ENCODE data around the gene MRPL22. TPM values are rescaled to one million over a fixed set of nuclear protein-coding genes. Genes with fewer than 3 reads are reported as not detected.

The MRPL22 gene
- total and polyA plus RNA-seq, 2 donors (not counting 3 experiments of a cell fraction or from before 2014, with no cell fraction given), result 66.9 to 112 TPM

GRCh38 chr5:154970759-154971158, 29.9 kb downstream of the MRPL22 start:
- peak; percentile 54 for TF ChIP-seq FOS (IDR thresholded peaks at IDR 0.05; ENCODE audit: borderline replicate concordance, insufficient read depth, low read length)
- TF ChIP-seq GATA2 (IDR thresholded peaks at IDR 0.05; ENCODE audit: insufficient read depth, insufficient read length, low read depth, low read length), result no peak
- peaks cover 11% of the 10 kb centered on the region for H3K79me2 ChIP-seq (ENCODE audit: control insufficient read depth, insufficient read depth, low read length)
- H3K9ac ChIP-seq (replicated peaks; ENCODE audit: extremely low read depth, insufficient read depth, low read length), result no peak overlapping the region
- no peak overlapping the region for H2AFZ ChIP-seq (ENCODE audit: low read depth, low read length)
- no TSS peak for BruUV-seq (replicated peaks)
- dilution Hi-C loops (cut with MboI; ENCODE audit: extremely low pct_ligation_motif_present, low sequenced_read_pairs), result no loop called here
- H3K4me1 ChIP-seq (ENCODE audit: control insufficient read depth, extremely low read depth, insufficient read depth, low read length), result peaks cover 34% of the 10 kb centered on the region
- ChIA-PET POLR2A (no interaction called here), CTCF (interaction anchor here (1.1 to 6.8 kb wide), 9 partner anchors 9 to 176 kb away, joined by 3 to 191 read pairs (median 16); no protein-coding TSS in a partner anchor)
- no peaks in the 10 kb centered on the region for H3K9me1 ChIP-seq (replicated peaks; ENCODE audit: control insufficient read depth, extremely low read depth, insufficient read depth, low read length)
- intact Hi-C loops (cut with micrococcal nuclease), result no loop called here
- no peaks in the 10 kb centered on the region for H3K27me3 ChIP-seq (ENCODE audit: control insufficient read depth in 2 of 2, insufficient read depth in 2 of 2, low read length in 2 of 2)
- peaks cover 4% of the 10 kb centered on the region in 2 experiments for H3K36me3 ChIP-seq (ENCODE audit: control insufficient read depth in 2 of 2, extremely low read depth in 1 of 2, insufficient read depth in 2 of 2, low read length in 2 of 2)
- no peak overlapping the region for H3K4me3 ChIP-seq (replicated peaks in 1 of 3; ENCODE audit: insufficient read depth in 1 of 3, low read depth in 1 of 3, low read length in 3 of 3)
- FAIRE-seq (peak; percentile 76), DNase-seq (ENCODE audit: low read depth, low spot score) (peak; percentile 77)
- no peak overlapping the region for H3K27ac ChIP-seq (ENCODE audit: insufficient read depth, low read depth, low read length)
- no peaks in the 10 kb centered on the region for H4K20me1 ChIP-seq (replicated peaks; ENCODE audit: control insufficient read depth, extremely low read depth, insufficient read depth, low read length)
- no peaks in the 10 kb centered on the region for H3K9me3 ChIP-seq (replicated peaks; ENCODE audit: control insufficient read depth, insufficient read depth, low read length)
- H3K4me2 ChIP-seq (ENCODE audit: insufficient read depth, low read length), result no peak overlapping the region

DNA sequence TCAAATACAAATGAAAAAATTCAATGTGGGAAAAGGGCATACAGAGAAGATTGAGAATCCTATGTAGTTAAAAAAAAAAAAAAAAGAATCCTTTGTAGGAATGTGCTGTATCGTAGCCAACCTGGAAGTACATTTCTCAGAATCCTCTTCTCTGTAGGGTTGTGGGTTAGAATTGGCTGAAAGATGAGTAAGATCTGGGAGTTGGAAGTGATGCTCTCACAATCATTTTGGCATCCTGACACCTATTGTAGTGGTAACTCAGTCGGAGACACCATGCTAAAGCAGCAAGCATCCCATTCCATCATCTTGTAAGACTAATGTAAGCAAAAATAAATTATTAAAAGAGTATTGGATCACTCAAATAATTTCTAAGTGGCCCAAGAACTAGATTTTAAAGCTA, 30.6 kb downstream of the MRPL22 start:
- peaks cover 28% of the 10 kb centered on the region for H3K4me1 ChIP-seq (ENCODE audit: control insufficient read depth, extremely low read depth, insufficient read depth, low read length)
- H3K36me3 ChIP-seq (ENCODE audit: control insufficient read depth in 2 of 2, extremely low read depth in 1 of 2, insufficient read depth in 2 of 2, low read length in 2 of 2), result peaks cover 4% of the 10 kb centered on the region in 2 experiments
- H3K4me2 ChIP-seq (ENCODE audit: insufficient read depth, low read length), result no peak overlapping the region
- TF ChIP-seq GATA2 (IDR thresholded peaks at IDR 0.05; ENCODE audit: insufficient read depth, insufficient read length, low read depth, low read length) (no peak), MYC (IDR thresholded peaks at IDR 0.05; ENCODE audit: low read depth, low read length) (no peak), FOS (IDR thresholded peaks at IDR 0.05; ENCODE audit: borderline replicate concordance, insufficient read depth, low read length) (no peak), JUN (IDR thresholded peaks at IDR 0.05; ENCODE audit: borderline replicate concordance, insufficient read depth, insufficient read length, low read depth) (no peak), POLR2A (IDR thresholded peaks at IDR 0.05; ENCODE audit: low read depth, low read length) (no peak), EZH2 (IDR thresholded peaks at IDR 0.05; ENCODE audit: borderline replicate concordance, low read depth, low read length, severe bottlenecking) (no peak), MAX (IDR thresholded peaks at IDR 0.05; ENCODE audit: insufficient read depth, insufficient read length) (no peak)
- no peak overlapping the region for H3K4me3 ChIP-seq (replicated peaks in 1 of 3; ENCODE audit: insufficient read depth in 1 of 3, low read depth in 1 of 3, low read length in 3 of 3)
- H3K79me2 ChIP-seq (ENCODE audit: control insufficient read depth, insufficient read depth, low read length), result peaks cover 11% of the 10 kb centered on the region
- no peaks in the 10 kb centered on the region for H3K27me3 ChIP-seq (ENCODE audit: control insufficient read depth in 2 of 2, insufficient read depth in 2 of 2, low read length in 2 of 2)
- DNase-seq (ENCODE audit: low read depth, low spot score) (no peak), FAIRE-seq (no peak)
- intact Hi-C loops (cut with micrococcal nuclease), result no loop called here
- no peaks in the 10 kb centered on the region for H3K9me1 ChIP-seq (replicated peaks; ENCODE audit: control insufficient read depth, extremely low read depth, insufficient read depth, low read length)
- no peaks in the 10 kb centered on the region for H3K9me3 ChIP-seq (replicated peaks; ENCODE audit: control insufficient read depth, insufficient read depth, low read length)
- H2AFZ ChIP-seq (ENCODE audit: low read depth, low read length), result no peak overlapping the region
- ChIA-PET CTCF (interaction anchor here (1.1 to 6.8 kb wide), 14 partner anchors 9 to 175 kb away, joined by 3 to 191 read pairs (median 14); partner anchors contain the start of gene GEMIN5), POLR2A (no interaction called here)
- dilution Hi-C loops (cut with MboI; ENCODE audit: extremely low pct_ligation_motif_present, low sequenced_read_pairs), result no loop called here
- no peaks in the 10 kb centered on the region for H4K20me1 ChIP-seq (replicated peaks; ENCODE audit: control insufficient read depth, extremely low read depth, insufficient read depth, low read length)
- no TSS peak for BruUV-seq (replicated peaks)
- H3K27ac ChIP-seq (ENCODE audit: insufficient read depth, low read depth, low read length), result no peak overlapping the region
- no peak overlapping the region for H3K9ac ChIP-seq (replicated peaks; ENCODE audit: extremely low read depth, insufficient read depth, low read length)

Measured in endothelial cell of umbilical vein (primary cell).